ENCODE data around the gene ZNF428. TPM values are rescaled to one million over a fixed set of nuclear protein-coding genes. Genes with fewer than 3 reads are reported as not detected.
"Not testable (repeated sequence)": the region's sequence is repeated elsewhere in the genome, so short reads cannot be mapped to it uniquely, and the experiment has no call there.

The ZNF428 gene
- total RNA-seq, 1 experiment from 2014 or later, result 135 TPM

GRCh38 chr19:43642531-43642930, 23.1 kb upstream of the ZNF428 start:
- DNase-seq (ENCODE audit: low spot score), result no peak
- in situ Hi-C loops (cut with HindIII; ENCODE audit: low sequenced_read_pairs), result no loop called here

- DNase-seq (ENCODE audit: low spot score), result no peak
- in situ Hi-C loops (cut with HindIII; ENCODE audit: low sequenced_read_pairs), result no loop called here
These were observed 21.9 kb upstream of the ZNF428 start for GRCh38 chr19:43641333-43641732.

- no peak for DNase-seq (ENCODE audit: low spot score)
- in situ Hi-C loops (cut with HindIII; ENCODE audit: low sequenced_read_pairs), result no loop called here
These were observed 21.0 kb upstream of the ZNF428 start for GRCh38 chr19:43640424-43640757.

- in situ Hi-C loops (cut with HindIII; ENCODE audit: low sequenced_read_pairs), result no loop called here
- peak; percentile 53 for DNase-seq (ENCODE audit: low spot score)
These were observed 20.3 kb upstream of the ZNF428 start, which contains the start of gene CADM4 for GRCh38 chr19:43639519-43640423. Gene CADM4, minus strand, starts transcription at chr19:43639850. Its CDS starts 60 bp downstream, at chr19:43639790.

GRCh38 chr19:43638995-43639518, 19.6 kb upstream of the ZNF428 start:
- no peak for DNase-seq (ENCODE audit: low spot score)
- in situ Hi-C loops (cut with HindIII; ENCODE audit: low sequenced_read_pairs), result no loop called here

- DNase-seq (ENCODE audit: low spot score), result peak; percentile 62
- in situ Hi-C loops (cut with HindIII; ENCODE audit: low sequenced_read_pairs), result no loop called here
These were observed 19.0 kb upstream of the ZNF428 start for GRCh38 chr19:43638214-43638994.

- in situ Hi-C loops (cut with HindIII; ENCODE audit: low sequenced_read_pairs), result no loop called here
These were observed 16.8 kb upstream of the ZNF428 start for GRCh38 chr19:43636121-43636683.

GRCh38 chr19:43635561-43635940, 16.1 kb upstream of the ZNF428 start:
- in situ Hi-C loops (cut with HindIII; ENCODE audit: low sequenced_read_pairs); DNase-seq (ENCODE audit: low spot score): not testable (repeated sequence)

More at GRCh38 chr19:43636121-43636683, 16.8 kb upstream of the ZNF428 start:
- DNase-seq (ENCODE audit: low spot score), result no peak

- DNase-seq (ENCODE audit: low spot score), result peak; percentile 82
- in situ Hi-C loops (cut with HindIII; ENCODE audit: low sequenced_read_pairs), result no loop called here
These were observed 15.6 kb upstream of the ZNF428 start for GRCh38 chr19:43634872-43635560.

- DNase-seq (ENCODE audit: low spot score), result peak; percentile 91
- in situ Hi-C loops (cut with HindIII; ENCODE audit: low sequenced_read_pairs), result no loop called here
These were observed 15.1 kb upstream of the ZNF428 start for GRCh38 chr19:43634506-43634871.

GRCh38 chr19:43634068-43634467, 14.6 kb upstream of the ZNF428 start:
- peak; percentile 64 for DNase-seq (ENCODE audit: low spot score)
- in situ Hi-C loops (cut with HindIII; ENCODE audit: low sequenced_read_pairs), result no loop called here

GRCh38 chr19:43633520-43633919, 14.1 kb upstream of the ZNF428 start:
- no peak for DNase-seq (ENCODE audit: low spot score)
- in situ Hi-C loops (cut with HindIII; ENCODE audit: low sequenced_read_pairs), result no loop called here

- in situ Hi-C loops (cut with HindIII; ENCODE audit: low sequenced_read_pairs), result no loop called here
- no peak for DNase-seq (ENCODE audit: low spot score)
These were observed 12.1 kb upstream of the ZNF428 start for GRCh38 chr19:43631491-43631890.

GRCh38 chr19:43628646-43629326, 9.4 kb upstream of the ZNF428 start:
- in situ Hi-C loops (cut with HindIII; ENCODE audit: low sequenced_read_pairs), result no loop called here

GRCh38 chr19:43626838-43627237, 7.4 kb upstream of the ZNF428 start:
- in situ Hi-C loops (cut with HindIII; ENCODE audit: low sequenced_read_pairs), result no loop called here
- no peak for DNase-seq (ENCODE audit: low spot score)

More at GRCh38 chr19:43628646-43629326, 9.4 kb upstream of the ZNF428 start:
- no peak for DNase-seq (ENCODE audit: low spot score)

GRCh38 chr19:43625918-43626579, 6.6 kb upstream of the ZNF428 start:
- peak; percentile 43 for DNase-seq (ENCODE audit: low spot score)
- in situ Hi-C loops (cut with HindIII; ENCODE audit: low sequenced_read_pairs), result no loop called here

- in situ Hi-C loops (cut with HindIII; ENCODE audit: low sequenced_read_pairs), result no loop called here
- no peak for DNase-seq (ENCODE audit: low spot score)
These were observed 5.5 kb upstream of the ZNF428 start for GRCh38 chr19:43624933-43625332.
